GM19328 (cell line): Measurements from ENCODE around the gene LHX2.
"Not testable (repeated sequence)": the region's sequence is repeated elsewhere in the genome, so short reads cannot be mapped to it uniquely, and the experiment has no call there.

Experiments used
- ATAC-seq: cut with Tn5 transposase; IDR thresholded peaks from one replicate; pipeline ENCODE4 v1.9.1; 2021; ENCODE audit warnings: mild to moderate bottlenecking, moderate library complexity; ENCODE audit not compliant: unreplicated experiment

Gene LHX2

DNA sequence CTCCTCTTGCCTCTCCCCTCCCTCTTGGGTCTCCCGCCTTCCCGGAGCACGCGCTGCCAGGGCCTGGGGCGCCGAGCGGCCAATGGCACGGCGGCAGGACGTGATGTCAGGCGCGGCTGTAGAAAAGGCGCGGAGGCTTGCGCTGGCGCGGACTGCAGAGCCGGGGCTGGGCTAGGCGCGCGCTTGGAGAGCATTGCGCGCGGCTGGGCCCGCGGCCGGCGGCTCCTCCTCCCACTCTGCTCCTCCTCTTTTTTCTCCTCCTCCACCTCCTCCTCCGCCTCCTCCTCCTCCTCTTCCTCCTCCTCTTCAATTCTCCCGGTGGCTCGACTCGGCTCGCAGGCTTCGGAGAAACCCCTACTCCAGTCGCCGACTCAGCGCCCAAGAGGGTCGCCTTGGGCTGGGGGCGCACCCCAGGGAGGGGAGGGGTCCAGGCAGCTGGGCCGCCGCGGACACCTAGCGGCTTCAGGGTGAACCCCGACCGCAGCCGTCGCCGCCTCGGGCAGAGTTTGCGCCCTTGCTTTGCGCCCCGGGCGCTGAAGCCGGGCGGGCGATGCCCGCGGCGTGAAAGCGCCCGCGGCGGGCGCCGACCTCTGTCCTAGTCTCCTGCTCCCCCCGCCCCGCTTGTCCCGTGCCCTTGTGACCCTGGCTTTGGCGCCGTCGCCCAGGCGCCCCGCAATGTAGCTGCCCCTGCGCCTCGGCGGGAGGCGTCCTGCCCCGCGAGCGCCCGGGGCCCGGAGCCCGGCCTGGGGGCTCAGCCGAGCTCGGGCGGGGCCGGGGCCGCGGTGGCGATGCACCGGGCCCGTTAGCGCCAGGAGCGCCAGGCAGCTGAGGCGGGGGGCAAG, at the start of gene LHX2:
LHX2 (plus strand) TSS at position 309 of the 842 bp plus-strand sequence. CDS start 581 bp downstream, outside the sequence.
- ATAC-seq: no peak

- no peak for ATAC-seq
Measured at GRCh38 chr9:123964761-123965160, 46.8 kb upstream of the LHX2 start.

- no peak for ATAC-seq
Measured at GRCh38 chr9:123965801-123966686, 45.5 kb upstream of the LHX2 start.

- ATAC-seq: no peak
Measured at GRCh38 chr9:123967323-123967722, 44.2 kb upstream of the LHX2 start.

- ATAC-seq: no peak
Measured at GRCh38 chr9:123972618-123973017, 39.0 kb upstream of the LHX2 start.

DNA sequence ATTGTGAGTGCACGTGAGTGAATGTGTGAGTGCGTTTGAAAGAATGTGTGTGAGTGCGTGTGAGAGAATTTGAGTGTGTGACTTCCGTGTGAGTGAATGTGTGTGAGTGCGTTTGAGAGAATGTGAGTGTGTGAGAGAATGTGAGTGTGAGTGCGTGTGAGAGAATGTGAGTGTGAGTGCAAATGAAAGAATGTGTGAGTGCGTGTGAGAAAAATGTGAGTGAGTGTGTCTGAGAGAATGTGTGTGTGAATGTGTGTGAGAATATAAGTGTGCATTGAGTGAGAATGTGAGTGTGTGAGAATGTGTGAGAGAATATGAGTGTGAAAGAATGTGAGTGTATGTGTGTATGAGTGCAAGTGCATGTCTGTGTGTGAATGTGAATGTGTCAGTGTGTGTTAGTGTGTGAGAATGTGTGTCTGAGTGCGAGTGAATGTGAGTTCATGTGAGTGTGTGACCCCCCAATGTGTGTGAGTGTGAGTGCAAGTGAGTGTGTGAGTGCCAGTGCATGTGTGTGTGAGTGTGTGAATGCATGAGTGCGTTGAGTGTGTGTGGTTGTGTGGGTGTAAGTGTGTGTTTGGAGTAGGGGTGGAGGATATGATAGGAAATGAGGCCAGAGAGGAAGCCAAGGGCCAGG, 37.9 kb upstream of the LHX2 start:
- no peak for ATAC-seq

- no peak for ATAC-seq
Measured at GRCh38 chr9:123974471-123974870, 37.1 kb upstream of the LHX2 start.

DNA sequence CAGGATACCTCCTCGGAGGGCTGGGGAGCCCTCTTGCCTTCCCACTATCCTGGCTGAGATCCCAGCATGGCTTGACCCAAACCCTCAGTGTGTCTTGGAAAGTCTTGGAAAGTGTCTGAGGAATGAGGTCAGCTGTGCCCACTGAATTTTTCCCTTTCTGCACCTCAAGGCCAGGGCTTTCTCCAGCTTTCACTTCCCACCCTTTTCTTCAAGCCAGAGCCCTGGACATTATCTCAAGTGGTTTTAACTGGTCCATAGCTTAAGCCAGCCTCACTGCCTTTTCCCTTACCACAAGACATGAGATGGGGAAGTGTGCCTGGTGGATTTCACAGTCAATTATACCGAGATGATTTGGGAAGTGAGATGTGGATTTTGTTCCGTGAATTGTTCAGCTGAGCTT, 35.7 kb upstream of the LHX2 start:
- ATAC-seq: no peak

DNA sequence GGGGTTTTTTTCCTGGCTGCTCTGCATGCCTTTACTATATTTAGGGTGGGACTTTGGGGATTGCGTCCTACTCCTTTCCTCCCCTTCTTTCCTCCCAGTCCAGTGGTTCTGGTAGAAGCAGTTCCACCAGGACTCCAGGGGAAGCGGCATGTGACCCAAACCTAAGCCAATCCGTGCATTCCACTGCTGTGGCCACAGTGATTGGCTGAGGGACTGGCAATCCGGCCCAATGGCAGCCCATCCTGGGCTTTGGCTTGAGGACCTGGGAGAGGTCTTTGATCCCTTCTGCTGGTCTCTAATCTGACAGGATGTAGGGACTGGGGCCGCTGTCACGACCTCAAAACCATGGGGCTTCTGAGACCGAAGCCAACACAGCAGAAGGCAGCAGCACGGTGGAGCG, 35.0 kb upstream of the LHX2 start:
- ATAC-seq: not testable (repeated sequence)

- no peak for ATAC-seq
Measured at GRCh38 chr9:123978981-123979380, 32.6 kb upstream of the LHX2 start.

- ATAC-seq: no peak
Measured at GRCh38 chr9:123982535-123982934, 29.0 kb upstream of the LHX2 start.

DNA sequence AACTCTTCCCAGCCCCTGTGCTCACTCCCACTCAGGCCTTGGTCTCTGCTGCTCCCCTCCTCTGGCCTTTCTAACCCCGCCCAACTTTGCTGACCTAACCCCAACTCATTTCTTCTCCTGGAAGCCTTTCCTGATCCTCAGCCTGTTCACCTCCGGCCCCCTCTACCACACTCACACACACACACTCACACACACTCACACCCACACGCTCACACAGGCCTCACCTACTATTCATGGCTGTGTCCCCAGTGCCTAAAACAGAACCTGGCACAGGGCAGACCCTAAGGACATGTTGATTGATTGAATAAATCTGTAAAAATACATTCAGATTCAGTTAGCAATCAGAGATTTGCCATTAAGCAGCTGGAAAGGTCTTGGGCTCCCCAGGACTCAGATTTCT, 28.5 kb upstream of the LHX2 start:
- no peak for ATAC-seq

DNA sequence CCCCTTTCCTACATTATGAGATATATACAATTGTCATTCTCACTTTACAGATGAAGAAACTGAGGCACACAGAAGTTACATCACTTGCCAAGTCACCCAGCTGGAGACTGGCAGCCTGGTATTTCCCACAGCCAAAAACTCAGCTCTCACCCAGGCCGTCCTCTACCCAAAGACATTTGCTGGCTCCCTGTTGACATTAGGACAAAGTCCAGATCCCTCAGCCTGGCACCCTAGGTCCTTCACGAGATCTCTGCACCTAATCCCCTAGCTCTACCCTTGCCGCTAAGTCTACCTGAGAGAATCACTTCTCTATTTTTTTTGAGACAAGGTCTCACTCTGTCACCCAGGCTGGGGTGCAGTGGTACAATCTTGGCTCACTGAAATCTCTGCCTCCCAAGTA, 26.8 kb upstream of the LHX2 start:
- ATAC-seq: no peak

DNA sequence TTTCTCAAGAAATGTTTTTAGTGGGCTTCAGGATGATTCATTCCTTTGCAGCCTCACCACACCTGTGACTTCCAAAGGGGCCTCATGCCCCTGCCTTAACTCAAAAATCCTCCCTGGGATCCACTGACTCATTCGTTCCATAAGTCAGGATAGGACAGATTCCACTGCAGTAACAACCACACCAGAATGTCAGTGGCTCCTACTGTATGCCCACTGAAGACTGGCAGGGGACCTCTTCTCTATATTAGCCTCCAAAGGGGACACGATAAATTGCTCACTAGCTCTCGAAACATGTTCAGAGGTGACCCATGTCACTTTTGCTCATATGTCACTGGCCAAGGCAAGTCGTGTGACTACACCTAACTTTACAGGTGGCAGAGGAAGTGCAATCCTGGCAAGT, 25.7 kb upstream of the LHX2 start:
- ATAC-seq: no peak

- ATAC-seq: no peak
Measured at GRCh38 chr9:123990427-123990826, 21.1 kb upstream of the LHX2 start.

DNA sequence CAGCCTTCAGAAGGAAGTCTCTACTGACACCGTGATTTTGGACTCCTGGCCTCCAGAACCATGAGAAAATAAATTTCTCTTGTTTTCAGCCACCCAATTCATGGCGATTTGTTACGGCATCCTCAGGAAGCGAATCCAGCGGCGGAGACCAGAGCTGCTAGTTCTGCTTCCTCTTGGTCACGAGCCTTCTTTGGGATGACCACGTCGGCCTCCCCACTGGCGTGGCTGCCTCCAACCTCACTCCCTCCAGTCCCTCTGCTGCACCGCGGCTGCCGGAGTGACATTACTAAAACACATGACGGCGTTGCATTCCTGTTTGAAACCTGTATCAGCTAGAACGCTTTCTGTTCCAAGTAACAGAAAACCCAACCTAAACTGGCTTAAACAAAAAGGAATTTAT, 18.9 kb upstream of the LHX2 start:
- not testable (repeated sequence) for ATAC-seq

DNA sequence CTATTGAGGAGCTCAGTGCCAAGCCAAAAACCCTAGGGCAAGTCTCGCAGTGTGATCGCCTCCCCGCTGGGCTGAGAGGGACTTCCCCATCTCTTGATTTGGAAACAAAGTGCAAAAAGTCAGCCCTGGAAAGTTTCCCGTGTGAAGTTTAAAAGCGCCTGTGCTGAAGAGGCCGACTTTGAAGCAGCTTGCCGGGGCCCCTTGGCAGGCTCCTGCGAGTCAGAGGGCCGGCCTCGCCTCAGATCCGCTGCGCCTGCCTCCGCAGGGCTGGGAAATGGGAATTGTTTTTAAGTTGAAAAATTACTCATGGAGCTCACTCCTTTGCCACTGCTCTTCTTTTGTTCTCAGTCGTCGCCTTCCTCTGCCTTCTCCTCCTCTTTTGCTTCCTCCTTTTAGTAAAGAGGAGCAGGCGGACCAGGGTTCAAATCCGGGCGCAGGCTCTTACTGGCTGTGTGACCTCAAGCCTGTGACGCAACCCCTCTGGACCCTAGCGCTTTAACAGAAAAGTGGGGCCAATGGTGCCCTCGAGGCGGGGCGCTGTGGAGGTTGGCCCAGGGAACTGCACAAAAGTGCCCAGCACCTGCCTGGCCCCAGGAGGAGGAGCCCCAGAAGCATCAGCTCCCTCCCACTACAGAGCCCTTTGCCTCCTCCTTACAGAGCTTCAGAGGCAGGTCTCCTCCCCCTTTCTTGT, 14.7 kb upstream of the LHX2 start:
- no peak for ATAC-seq

DNA sequence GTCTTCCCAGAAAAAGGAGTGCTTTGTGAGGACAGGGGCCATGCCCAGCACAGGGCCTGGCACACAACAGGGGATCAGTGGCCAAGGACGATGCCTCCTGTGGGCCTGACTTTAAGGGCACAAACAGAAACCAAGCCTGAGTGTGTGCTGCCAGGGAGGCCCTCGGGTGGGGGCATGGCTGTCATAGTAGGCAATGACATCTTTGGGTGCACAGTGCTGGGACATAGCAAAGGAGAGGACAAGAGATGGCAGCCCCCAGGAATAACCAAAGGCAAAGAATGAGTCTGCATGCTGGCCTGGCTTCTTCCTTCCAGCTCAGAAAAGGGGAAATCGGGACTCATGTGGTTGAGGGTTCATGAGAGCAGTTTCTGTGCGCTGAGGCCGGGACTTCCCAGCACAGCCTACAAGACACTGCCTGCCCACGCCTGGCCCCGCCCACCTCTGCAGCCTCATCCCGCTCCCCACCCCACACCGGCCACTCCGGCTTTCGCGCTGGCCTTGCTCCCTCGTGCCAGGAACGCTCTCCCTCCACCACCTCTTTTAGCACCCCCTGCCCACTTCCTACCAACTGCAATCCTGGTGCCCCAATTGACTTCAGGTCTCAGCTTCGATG, 13.8 kb upstream of the LHX2 start:
- ATAC-seq: no peak

DNA sequence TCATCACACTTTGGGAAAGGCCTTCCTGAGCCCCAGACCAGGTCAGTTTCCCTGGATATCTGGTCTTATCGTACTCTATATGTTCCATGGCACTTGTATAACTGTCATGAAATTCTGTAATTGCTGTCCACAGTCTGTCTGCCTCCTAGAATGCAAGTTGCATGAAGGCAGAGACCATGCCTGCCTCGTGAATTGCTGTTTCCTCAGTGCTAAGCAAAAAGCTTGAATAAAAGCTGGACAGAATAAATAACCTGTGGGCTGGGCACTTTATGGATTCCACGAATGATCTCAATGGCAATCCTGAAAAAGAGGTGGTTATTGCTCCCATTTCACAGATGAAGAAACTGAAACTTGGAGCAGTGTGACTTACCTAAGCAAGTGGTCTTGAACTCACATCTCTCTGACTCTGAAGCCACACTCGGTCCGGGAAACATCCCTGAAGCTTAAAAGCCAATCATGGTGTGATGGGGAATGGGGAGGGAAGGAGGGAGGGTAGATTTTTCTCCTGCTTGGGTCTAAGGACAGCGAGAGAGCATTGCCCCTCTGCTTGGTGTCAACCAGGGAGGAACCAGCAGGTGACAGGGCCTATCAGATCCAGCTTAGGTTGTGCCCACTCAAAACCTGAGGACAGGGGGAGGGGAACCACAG, 13.2 kb upstream of the LHX2 start:
- ATAC-seq: no peak
